ENCODE results near the gene VIPR2.

Gene VIPR2

DNA sequence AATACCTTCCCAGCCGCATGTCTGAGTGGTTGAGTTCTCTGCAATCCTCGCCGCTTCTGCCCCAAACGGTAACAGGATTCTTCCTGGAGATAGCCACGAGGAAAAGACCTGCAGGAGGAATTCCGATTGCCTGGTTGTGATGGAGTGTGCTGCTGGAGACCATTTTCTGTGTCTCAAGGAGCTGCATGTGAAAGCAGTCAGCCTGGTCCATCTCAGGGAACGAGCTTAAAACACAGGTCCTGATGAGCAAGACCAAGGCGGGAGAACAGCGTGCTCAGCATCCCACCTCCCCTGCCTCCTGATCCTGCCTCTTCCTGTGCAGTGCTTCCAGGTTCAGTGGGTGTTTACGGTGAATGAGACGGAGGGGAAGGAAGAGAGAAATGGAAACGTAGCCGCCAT, 26.5 kb downstream of the VIPR2 start:
- Histone ChIP-seq H3K36me3 (no peaks in the 10 kb centered on the region), H3K4me3 (ENCODE audit: low read depth in 1 of 2, low read length in 1 of 2) (no peak overlapping the region), H3K4me1 (ENCODE audit: control insufficient read depth in 1 of 2, insufficient read depth in 1 of 2, low read depth in 1 of 2, low read length in 1 of 2) (no peaks in the 10 kb centered on the region), H3K27me3 (peaks cover 45% of the 10 kb centered on the region), H3K9me3 (no peaks in the 10 kb centered on the region), H3K27ac (no peak overlapping the region)
- TF ChIP-seq CTCF (IDR thresholded peaks at IDR 0.05), result no peak

DNA sequence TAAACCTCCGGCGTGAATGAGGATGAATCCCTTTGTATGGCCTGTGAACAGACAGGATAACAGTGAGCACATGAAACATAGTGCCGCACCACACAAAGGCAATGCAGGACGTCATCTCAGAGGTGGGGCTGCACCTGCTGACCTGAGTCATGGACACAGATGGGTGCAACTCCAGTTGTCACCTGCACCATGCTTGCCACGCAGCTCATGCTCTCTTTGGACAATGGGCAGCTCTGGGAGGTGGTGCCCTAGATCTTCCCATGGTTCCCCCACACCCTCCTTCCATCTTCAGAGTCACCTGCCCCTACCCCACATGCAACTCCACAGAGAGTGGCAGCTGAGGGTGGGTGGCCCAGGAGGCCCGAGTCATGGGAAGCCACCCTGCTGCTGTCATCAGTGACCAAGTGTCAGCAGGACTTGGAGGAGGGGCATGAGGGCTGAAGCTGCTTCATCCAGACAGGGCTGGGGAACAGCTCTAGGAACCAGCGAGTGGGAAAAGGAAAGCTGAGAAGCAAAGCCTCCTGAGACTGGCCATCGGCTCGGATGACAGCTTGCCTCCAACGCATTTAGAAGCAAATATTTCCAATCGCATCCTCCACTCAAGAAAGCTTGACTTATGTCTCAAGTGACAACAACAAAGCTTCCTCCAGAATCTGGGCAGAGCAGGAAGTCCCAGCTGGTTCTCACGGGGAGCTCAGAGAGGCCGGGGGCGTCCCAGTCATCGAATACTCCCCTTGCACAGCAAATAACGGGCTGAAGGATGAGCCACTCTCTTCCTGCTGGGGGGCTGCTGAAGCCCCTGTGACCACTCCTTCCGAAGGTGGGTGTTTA, 27.1 kb downstream of the VIPR2 start:
- peaks cover 51% of the 10 kb centered on the region for H3K27me3 ChIP-seq
- H3K9me3 ChIP-seq, result no peaks in the 10 kb centered on the region
- H3K4me3 ChIP-seq (ENCODE audit: low read depth in 1 of 2, low read length in 1 of 2), result no peak overlapping the region
- no peak for TF ChIP-seq CTCF (IDR thresholded peaks at IDR 0.05)
- no peaks in the 10 kb centered on the region for H3K36me3 ChIP-seq
- H3K27ac ChIP-seq, result no peak overlapping the region
- no peaks in the 10 kb centered on the region for H3K4me1 ChIP-seq (ENCODE audit: control insufficient read depth in 1 of 2, insufficient read depth in 1 of 2, low read depth in 1 of 2, low read length in 1 of 2)

GRCh38 chr7:159116581-159117339, 27.9 kb downstream of the VIPR2 start:
- Histone ChIP-seq H3K27me3 (peaks cover 59% of the 10 kb centered on the region), H3K27ac (no peak overlapping the region), H3K36me3 (no peaks in the 10 kb centered on the region), H3K9me3 (no peaks in the 10 kb centered on the region), H3K4me3 (ENCODE audit: low read depth in 1 of 2, low read length in 1 of 2) (no peak overlapping the region), H3K4me1 (ENCODE audit: control insufficient read depth in 1 of 2, insufficient read depth in 1 of 2, low read depth in 1 of 2, low read length in 1 of 2) (no peaks in the 10 kb centered on the region)
- no peak for TF ChIP-seq CTCF (IDR thresholded peaks at IDR 0.05)

- TF ChIP-seq CTCF (IDR thresholded peaks at IDR 0.05), result no peak
- Histone ChIP-seq H3K9me3 (no peaks in the 10 kb centered on the region), H3K36me3 (no peaks in the 10 kb centered on the region), H3K27me3 (peaks cover 68% of the 10 kb centered on the region), H3K4me3 (ENCODE audit: low read depth in 1 of 2, low read length in 1 of 2) (no peak overlapping the region), H3K4me1 (ENCODE audit: control insufficient read depth in 1 of 2, insufficient read depth in 1 of 2, low read depth in 1 of 2, low read length in 1 of 2) (no peaks in the 10 kb centered on the region), H3K27ac (no peak overlapping the region)
These were observed 28.8 kb downstream of the VIPR2 start for GRCh38 chr7:159115601-159116501.

- Histone ChIP-seq H3K27me3 (peaks cover 77% of the 10 kb centered on the region), H3K4me3 (ENCODE audit: low read depth in 1 of 2, low read length in 1 of 2) (no peak overlapping the region), H3K9me3 (no peaks in the 10 kb centered on the region), H3K4me1 (ENCODE audit: control insufficient read depth in 1 of 2, insufficient read depth in 1 of 2, low read depth in 1 of 2, low read length in 1 of 2) (no peaks in the 10 kb centered on the region), H3K27ac (no peak overlapping the region), H3K36me3 (no peaks in the 10 kb centered on the region)
- no peak for TF ChIP-seq CTCF (IDR thresholded peaks at IDR 0.05)
These were observed 29.7 kb downstream of the VIPR2 start for GRCh38 chr7:159114981-159115380.

Measured in neutrophil (primary cell).